Astrocyte of the cerebellum (primary cell): ENCODE data around the gene SOBP.

Experiments used
- DNase-seq: peaks from one replicate; pipeline ENCODE4 v3.0.0-alpha.2; 2011; ENCODE audit warnings: low read depth
- H3K4me3 ChIP-seq: 2 replicates; pipeline ENCODE4 v1.5.1; 2011; ENCODE audit warnings: mild to moderate bottlenecking, low read depth, low read length, moderate library complexity
- in situ Hi-C: cut with HindIII; loops from 2 replicates; pipeline ENCODE4 v1.10.0; 2017; ENCODE audit warnings: low sequenced_read_pairs
- TF ChIP-seq, protein P1 (sequence below): IDR thresholded peaks from 2 replicates; pipeline ENCODE4 v1.5.1; 2012; ENCODE audit warnings: low read length, low read depth, moderate library complexity, mild to moderate bottlenecking; ENCODE audit errors: missing control alignments

Gene SOBP

GRCh38 chr6:107523794-107524193, 33.9 kb downstream of the SOBP start:
- in situ Hi-C loops = no loop called here
- TF ChIP-seq, protein P1, sequence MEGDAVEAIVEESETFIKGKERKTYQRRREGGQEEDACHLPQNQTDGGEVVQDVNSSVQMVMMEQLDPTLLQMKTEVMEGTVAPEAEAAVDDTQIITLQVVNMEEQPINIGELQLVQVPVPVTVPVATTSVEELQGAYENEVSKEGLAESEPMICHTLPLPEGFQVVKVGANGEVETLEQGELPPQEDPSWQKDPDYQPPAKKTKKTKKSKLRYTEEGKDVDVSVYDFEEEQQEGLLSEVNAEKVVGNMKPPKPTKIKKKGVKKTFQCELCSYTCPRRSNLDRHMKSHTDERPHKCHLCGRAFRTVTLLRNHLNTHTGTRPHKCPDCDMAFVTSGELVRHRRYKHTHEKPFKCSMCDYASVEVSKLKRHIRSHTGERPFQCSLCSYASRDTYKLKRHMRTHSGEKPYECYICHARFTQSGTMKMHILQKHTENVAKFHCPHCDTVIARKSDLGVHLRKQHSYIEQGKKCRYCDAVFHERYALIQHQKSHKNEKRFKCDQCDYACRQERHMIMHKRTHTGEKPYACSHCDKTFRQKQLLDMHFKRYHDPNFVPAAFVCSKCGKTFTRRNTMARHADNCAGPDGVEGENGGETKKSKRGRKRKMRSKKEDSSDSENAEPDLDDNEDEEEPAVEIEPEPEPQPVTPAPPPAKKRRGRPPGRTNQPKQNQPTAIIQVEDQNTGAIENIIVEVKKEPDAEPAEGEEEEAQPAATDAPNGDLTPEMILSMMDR = no peak
- no peak for DNase-seq
- H3K4me3 ChIP-seq = no peak overlapping the region

GRCh38 chr6:107524626-107525025, 34.7 kb downstream of the SOBP start:
- no peak overlapping the region for H3K4me3 ChIP-seq
- no peak for DNase-seq
- TF ChIP-seq, protein P1 = no peak
- in situ Hi-C loops = no loop called here

DNA sequence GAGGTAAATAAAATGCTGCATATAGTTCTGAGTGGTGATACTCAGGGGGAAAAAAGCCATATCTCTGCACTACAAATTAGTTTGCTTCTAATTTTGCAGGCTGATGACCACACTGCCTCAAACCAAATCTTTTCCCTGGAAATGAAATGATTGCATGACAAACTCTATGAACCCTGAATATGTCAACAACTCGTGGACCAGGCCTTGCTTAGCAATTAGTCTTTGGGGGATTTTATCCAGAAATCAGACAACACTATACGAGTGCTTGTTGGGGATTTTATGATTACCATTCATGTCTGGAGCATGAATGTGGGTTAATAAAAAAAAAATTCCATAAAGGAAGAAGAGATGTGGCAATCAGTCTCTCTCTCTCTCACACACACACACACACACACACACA, 42.0 kb downstream of the SOBP start:
- H3K4me3 ChIP-seq = no peak overlapping the region
- TF ChIP-seq, protein P1 = no peak
- in situ Hi-C loops = no loop called here
- DNase-seq = no peak

- in situ Hi-C loops = no loop called here
- TF ChIP-seq, protein P1 = no peak
- DNase-seq = no peak
- H3K4me3 ChIP-seq = no peak overlapping the region
These were observed 42.8 kb downstream of the SOBP start for GRCh38 chr6:107532706-107533105.

DNA sequence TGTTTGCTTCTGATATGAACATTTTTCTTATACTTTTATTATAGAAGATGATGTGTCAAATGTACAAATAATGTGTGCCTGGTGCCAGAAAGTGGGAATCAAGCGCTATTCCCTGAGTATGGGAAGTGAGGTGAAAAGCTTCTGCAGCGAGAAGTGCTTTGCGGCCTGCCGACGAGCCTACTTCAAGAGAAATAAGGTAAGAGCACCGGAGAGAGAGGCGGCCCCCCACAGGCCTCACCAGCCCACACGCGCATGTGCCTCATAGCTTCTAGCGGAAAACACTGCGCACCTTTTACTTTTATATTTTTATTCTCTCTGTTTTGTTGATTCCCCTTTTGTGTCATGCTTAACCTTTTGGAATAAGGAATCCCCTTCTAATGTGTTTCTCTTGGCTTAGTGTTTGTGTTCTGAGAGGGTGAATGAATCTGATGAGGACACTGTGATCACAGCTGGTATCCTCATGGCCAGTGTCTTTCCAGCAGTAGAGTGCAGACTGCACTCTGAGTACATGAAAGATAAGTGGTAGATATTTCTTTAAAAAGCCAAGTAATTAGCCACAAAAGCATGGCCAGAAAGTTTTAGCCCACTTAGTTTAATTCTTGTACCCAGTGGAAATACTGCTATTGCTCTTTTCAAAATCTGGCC, 43.6 kb downstream of the SOBP start:
- in situ Hi-C loops = no loop called here
- H3K4me3 ChIP-seq = no peak overlapping the region
- no peak for DNase-seq
- TF ChIP-seq, protein P1 = no peak

DNA sequence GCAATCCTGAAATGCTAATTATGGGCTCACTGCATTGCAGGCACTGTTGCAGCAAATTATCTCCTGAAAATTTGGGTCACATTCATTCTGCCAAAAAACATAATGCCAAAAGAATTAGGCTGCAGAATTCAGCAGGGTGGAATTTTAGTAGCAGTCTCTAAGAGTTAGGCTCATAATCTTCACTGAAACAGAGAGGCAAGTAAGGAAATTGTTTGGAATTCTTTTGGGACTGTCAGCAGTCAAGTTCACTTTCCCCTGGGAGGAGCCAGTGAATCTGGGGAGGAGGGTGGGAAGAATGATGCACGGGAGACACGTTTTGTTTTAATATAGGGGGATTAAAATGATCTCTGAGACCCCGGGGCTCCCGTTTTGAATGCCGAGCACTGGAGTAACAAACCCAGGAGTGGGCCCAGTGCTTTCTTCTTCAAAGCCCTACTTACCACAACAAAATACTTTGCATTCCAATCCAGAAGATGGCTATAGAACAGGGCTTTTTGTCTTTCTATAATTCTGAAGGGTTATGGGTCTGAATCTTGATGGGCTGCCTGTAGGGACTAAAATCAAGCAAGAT, 44.7 kb downstream of the SOBP start:
- TF ChIP-seq, protein P1 = no peak
- H3K4me3 ChIP-seq = no peak overlapping the region
- DNase-seq = no peak
- in situ Hi-C loops = no loop called here

- DNase-seq = no peak
- TF ChIP-seq, protein P1 = no peak
- no peak overlapping the region for H3K4me3 ChIP-seq
- in situ Hi-C loops = no loop called here
These were observed 45.7 kb downstream of the SOBP start for GRCh38 chr6:107535626-107536025.
